ENCODE measurements around the gene IL1RAP.
"Not testable (repeated sequence)": the region's sequence is repeated elsewhere in the genome, so short reads cannot be mapped to it uniquely, and the experiment has no call there.

Gene IL1RAP

DNA sequence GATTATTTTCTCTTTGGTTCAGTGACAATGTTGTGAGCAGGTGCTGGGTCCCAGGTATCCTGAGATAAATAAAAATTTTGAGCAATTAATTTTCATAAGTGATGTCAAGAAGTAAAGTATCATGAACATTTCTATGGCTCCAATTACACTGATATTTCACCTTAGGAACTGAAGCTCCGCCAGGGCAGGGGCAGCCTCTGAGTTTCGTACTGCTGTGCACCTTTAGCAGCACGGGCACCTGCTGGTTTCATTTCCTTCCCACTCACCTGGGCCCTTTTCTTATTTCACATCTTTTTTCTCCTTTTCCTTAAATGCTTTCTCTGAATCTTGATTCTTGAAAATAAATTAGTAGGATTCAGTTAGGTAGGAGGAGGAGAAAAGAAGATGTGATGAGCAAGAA is 1.2 kb upstream of the IL1RAP start:
- no peak for DNase-seq (ENCODE audit: low read depth)

DNA sequence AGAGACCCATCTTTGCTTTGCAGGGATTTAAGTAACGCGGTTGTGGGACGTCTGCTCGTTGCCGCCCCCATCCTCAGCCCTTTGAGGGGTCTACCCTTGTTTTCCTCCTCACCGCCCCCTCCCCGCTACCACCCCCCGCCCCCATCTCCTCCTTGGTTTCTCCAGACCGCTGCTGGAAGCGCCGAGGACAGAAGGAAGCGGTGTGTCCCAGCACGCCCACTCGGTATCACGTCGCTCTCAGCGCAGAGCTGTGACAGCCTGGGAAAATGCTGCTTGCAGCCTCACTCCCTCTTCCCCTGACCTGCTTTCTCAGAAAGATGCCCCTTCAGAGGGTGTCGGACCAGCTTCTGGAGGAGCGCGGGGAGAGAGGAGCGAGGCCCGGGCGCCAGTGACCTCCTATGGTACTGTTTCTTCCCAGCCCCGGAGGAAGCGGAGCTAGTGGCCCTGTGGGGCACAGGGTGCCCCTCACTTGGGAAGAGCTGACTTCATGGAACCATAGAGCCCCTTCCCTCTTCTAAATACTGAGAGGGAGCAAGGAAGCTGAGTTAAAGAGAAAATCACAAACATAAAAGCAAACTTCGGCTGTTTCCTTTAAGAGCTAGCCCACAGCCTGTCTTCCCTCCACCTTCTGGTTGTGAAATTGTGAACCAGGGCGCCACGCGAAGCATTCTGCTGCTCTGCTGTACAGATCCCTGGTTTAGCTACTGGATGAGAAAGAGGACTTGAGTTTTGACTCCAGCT is 698 bp downstream of the IL1RAP start:
- no peak for DNase-seq (ENCODE audit: low read depth)

DNA sequence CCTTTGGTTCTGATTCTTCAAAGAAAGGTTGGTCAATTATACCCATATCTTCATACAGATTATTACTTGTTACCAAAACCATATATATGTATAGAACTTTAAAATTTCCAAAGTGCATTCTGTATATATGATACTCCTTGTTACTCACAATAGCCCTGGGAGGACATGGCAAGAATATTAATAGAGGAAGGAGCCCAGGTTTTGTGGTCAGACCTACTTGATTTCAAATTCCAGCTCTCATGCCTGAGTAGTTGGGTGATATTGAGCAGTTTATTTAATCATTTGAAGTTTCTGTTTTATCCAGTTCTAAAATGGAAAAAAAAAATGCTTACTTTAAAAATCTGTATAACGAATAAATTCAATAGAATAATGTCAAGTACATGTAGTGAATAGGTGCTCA is 2.5 kb downstream of the IL1RAP start:
- no peak for DNase-seq (ENCODE audit: low read depth)

DNA sequence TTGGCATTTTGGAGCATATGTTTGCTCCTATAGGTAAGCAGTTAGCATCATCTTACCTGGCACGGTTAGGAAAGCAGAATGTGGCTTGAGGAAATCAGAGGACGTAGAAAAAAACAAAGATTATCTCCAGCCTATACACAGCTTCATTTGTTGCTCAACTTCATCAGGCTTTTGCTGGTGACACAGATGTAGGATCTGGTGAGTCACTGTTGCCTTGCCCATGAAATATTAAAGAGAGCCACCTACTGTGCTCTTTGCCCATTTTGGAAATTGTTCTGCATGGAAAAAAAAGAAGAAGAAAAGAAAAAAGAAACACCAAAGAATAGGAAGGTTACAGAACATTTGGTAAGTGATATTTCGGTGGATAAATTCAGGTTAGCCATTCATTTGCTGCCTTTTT is 3.8 kb downstream of the IL1RAP start:
- no peak for DNase-seq (ENCODE audit: low read depth)

DNA sequence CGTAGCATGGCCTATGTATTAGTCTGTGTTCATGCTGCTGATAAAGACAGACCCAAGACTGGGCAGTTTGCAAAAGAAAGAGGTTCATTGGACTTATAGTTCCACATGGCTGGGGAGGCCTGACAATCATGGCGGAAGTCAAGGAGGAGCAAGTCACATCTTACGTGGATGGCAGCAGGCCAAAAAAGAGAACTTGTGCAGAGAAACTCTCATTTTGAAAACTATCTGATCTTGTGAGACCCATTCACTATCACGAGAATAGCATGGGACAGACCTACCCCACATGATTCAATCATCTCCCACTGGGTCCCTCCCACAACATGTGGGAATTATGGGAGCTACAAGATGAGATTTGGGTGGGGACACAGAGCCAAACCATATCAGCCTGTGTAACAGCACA is 4.6 kb downstream of the IL1RAP start:
- DNase-seq (ENCODE audit: low read depth), result not testable (repeated sequence)

DNA sequence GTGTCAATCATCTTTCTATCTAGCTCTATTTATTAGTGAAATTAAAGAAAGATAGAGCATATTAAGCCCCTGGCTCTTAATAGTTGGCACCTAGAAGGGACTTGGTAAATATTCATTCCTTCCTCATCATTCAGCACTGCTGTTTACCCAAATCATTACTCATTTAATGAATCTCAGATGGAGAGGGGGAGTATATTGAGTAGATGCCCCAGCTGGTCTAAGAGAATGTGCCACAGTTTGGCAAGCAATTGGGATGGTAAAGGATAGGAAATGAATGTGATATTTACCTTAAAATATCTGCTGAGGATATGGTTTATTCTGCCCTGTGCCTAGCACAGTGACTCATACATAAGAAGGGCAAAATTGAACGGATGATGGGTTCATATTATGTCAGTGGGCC is 6.0 kb downstream of the IL1RAP start:
- no peak for DNase-seq (ENCODE audit: low read depth)

DNA sequence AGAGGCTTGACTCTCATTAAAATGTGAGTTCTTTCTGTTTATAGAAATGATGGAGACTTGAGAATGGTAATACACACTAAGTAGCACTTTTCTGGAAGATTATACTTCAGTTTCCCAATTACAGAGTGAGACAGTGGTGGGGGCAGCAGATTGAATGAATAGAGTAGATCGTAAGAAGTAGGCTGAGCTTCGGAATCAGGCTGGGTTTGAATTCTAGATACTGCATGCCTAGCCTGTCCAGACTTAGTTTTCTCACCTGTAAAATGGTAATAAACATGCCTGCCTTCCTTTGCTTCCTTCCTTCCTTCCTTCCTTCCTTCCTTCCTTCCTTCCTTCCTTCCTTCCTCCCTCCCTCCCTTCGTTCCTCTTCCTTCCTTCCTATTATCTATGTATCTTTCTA is 8.1 kb downstream of the IL1RAP start:
- no peak for DNase-seq (ENCODE audit: low read depth)

DNA sequence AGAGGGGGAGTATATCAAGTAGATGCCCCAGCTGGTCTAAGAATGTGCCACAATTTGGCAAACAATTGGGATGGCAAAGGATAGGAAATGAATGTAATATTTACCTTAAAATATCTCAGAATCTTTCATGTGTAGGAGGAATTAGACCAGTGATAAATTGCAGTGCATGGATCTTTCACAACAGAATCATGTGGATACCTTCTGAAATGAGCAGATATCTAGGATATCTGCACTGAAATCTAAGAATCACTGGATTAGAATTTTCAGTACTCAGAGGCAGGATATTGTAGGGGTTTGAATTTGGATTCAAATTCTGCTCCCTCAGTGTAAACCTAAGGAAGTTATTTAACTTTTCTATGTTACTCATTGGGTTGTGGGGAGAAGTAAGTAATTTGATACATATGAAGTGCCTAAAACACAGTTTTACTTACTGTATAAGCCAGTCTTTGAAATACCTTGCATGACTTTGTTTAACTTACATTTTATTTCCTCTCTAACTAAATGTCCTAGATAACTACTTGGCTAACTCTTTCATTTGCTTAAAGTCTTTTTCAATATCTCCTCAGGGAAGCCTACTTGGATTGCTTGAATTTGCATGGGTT is 8.8 kb downstream of the IL1RAP start:
- no peak for DNase-seq (ENCODE audit: low read depth)

DNA sequence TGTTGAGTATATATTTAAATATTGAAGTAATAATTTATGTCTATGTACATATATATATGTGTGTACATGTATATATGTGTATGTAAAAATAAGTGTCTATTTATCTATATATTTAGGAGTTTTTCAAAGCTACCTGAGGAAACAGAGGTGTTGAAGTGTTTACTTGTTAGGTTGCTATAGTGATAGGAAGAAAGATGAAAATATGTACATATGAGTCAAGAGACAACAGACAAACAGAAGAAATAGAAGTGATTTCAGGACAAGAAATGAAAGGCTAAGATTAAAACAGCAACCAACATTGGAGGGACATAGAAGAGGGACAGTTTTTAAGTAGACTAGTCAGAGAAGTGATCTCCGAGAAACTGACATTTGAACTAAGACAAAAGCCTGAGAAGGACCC is 11.1 kb downstream of the IL1RAP start:
- no peak for DNase-seq (ENCODE audit: low read depth)

DNA sequence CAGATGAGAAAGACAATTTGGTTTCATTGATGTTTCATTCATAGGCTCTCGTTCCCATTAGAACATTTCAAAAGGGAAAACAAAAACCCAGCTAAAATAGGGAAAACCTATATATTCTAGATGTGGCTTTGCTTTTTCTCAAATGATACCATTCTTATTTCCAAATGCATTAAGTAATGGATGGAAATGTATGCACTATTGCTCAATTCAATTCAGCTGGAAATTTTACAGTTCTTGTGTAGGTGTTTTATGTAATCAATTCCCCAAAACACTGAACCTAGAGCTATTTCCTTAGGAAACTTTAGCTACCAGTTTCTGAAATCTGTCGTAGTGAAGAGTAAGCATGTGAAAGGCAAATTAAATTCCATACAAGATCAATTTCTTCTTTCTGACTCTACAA is 11.7 kb downstream of the IL1RAP start:
- no peak for DNase-seq (ENCODE audit: low read depth)

DNA sequence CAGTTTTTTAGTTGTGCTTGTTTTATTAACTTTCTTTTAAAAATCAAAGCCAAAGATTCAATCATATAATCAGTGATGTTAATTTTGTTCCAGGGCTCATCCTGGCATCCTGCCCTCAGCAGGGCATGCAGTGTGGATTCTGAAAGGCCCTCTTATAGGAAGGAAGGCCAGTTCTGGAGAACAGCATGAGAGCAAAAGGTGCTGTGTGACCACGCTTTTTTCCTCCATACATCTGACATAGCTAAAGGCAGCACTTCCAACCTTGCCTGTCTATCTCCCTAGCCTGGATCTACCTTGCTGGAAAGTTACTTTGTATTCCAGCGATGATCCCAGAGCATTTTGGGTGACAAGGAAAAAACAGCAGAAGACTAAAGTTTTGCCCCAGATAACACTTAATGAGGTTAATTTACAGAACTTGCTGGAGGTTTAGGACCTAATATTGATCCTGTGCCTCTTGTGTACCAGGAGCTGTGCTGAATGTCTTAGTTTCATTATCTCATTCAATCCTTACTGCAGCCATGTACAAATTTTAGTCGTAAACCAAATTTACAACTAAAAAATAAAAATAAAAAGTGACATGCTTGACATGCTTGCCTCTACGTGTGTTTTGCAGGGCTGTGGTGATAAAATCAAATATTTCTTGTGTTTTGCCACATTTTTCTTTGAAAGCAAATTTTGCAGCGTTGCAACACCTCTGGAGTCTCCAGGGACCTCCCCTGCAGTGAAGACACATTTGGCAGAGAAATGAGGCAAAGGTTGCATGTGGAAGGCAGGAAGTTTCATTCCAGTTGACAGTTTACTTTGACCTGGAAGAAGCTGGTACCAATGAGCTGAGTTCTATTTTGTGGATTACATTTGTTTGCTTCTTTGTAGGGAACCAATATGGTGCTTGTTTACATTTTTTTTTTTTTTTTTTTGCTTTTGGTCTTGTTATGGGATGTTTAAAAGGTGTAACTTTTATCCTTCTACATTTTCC is 13.2 kb downstream of the IL1RAP start:
- DNase-seq (ENCODE audit: low read depth), result no peak

DNA sequence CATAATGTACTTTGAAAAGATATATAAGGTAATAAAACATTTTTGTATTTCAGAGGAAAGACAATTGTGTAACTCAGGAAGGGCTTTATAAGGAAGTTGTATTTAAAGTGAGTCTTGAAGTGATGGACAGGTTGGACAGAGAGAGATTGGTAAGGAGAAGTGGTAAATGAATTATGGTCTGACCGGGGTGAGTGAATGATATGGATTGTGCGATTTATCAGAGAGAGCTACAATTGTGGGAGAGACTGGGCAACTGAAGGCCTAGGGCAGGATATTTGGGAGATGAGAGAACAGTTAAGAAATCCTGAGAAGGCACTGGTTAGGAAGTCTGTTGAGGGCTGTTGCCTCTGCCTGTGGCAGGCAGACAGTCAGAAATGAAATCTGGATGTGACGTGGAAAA is 14.8 kb downstream of the IL1RAP start:
- DNase-seq (ENCODE audit: low read depth), result no peak

DNA sequence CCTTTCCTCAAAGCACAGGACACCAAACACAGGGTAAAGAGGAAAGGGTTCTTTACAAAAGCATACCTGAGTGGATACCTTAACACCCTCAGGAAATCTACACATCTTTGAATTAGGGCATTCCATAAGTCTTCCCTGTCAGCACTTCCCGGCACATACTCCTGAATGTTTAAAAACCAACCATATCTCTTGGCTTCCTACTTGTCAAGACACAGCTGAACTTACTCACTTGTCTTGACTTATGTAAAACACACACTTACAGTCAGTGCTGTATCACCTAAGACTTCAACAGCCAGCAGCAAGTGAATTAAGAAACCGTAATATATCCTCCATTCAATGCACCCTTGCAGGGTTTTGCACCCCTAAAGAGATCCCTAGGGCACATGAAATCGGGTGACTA is 17.5 kb downstream of the IL1RAP start:
- no peak for DNase-seq (ENCODE audit: low read depth)

DNA sequence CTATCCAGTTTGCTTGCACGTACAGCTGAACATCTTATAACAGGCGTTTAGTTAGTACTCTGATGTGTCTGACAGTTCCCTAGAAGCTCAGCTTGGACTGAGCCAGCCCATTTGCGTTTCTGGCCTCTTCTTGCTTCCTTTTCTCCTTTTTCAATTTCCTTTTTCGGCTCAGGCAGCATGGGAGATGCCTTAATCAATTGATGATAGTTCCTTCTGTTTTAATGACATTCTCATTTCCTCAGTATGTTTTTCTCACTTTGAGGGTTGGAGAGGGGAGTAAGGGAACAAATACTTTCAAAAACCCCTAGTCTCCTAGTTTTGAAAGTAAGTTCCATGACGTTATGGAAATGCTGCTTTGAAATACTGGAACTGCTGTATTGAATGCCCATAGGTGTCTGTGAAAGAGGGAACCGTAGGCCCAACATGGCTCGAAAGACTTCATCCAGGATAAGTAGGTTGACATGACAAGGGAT is 18.9 kb downstream of the IL1RAP start:
- no peak for DNase-seq (ENCODE audit: low read depth)

DNA sequence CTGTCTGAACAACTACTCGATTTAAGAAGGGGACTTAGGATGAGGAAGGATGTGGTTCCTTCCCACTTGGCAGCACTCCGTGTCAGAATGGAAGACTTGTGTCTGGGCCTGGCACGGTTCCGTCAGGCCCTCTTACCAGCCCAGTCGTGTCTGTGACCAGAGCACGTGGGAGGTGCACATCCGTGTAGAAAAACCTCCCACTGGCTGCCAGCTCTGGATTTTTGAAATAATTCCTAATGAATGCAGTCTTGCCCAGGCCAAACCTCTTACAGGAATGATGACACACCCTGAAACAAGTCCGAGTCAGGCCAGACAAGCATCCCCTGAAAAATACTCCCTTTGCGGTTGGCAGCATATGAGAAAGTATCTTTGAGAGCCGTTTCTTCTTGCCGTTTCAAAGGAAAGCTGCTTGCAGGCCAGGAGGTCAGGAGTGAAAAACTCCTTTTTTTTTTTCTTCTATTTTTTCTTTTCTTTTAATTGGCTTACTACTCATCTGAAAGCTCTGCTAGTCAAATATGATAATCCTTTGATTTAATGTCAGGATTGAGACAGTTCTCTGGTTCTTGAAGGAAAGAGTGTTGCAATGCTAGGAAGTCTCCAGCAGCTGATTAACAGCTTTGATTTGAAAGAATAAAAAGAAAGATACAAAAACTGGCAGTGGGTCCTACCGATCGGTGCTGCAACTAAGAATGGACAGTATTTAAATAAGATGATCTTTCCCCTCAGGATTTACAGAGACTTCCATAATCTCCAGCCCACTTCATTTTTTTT is 19.8 kb downstream of the IL1RAP start:
- DNase-seq (ENCODE audit: low read depth), result no peak

DNA sequence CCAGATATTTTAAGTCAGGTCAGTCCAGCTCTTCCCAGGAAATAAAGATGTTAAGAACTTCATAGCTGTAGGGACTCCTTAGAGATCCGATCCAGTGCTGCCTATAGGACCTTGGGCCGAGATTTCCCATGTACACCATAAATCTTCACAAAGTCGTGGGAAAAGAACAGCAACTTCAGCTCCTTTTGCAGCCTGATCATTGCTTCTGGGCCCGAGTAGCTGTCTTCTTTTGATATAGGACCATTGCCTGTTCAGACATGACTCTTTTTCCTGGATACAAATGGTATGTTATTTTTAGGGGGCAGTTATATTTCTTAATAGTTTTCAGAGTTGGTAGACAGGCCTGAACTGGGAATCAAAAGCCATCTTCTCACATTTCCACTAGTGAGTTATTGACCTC is 20.5 kb downstream of the IL1RAP start:
- DNase-seq (ENCODE audit: low read depth), result no peak

DNA sequence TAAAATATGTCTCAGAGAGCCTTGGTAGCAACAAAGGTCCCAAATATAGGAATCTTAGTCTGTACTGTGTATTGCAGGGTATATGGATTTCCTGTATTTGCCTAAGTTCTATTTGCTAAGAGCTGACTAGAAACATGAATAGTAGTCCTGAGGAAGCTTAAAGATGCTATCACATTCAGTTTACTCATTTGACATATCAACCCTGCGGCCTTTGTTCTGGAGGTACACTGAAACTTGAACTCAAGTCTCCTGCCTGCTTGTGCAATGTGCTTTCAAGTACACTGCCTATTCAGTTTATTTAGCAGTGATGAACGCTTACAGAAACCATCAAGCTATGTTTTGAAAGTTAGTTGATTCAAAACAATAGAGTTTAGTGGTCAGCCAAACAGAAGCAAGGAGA is 21.1 kb downstream of the IL1RAP start:
- DNase-seq (ENCODE audit: low read depth), result no peak

DNA sequence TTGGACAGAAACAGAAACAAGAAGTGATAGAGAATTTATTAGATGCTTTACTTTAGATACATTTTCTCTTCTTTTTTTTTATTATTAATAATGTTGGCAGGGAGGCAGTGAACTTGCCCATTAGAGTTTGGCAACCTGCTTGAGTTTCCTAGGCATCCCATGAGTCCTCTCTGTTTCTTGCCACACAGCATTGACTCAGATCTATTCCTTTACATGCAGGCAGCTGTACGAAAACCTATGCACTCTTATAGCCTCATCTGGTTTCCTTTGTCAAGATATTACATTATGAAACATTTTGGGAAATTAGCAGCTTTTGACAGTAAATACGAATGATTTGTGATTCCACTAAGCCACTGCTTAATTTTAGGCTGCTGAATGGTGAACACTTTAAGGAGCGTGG is 23.3 kb downstream of the IL1RAP start:
- DNase-seq (ENCODE audit: low read depth), result no peak

DNA sequence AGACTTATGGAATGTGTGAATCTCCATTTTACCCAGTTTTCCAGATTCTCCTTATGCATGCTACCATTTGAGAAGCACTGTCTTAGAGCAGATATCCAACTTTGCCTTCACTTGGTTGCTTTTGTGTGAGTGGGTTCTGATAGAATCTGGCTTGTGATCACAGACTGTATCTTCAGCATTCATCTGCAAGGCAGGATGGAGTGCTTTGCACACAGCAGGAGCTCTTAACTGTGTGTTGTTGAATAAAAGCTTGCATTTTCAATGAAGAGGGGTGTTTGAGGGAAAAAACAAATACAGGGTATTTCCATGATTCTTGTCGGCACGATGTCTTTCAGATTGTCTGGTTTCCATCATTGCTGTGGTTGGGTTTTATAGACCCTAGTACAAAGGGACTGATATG is 24.4 kb downstream of the IL1RAP start:
- no peak for DNase-seq (ENCODE audit: low read depth)

DNA sequence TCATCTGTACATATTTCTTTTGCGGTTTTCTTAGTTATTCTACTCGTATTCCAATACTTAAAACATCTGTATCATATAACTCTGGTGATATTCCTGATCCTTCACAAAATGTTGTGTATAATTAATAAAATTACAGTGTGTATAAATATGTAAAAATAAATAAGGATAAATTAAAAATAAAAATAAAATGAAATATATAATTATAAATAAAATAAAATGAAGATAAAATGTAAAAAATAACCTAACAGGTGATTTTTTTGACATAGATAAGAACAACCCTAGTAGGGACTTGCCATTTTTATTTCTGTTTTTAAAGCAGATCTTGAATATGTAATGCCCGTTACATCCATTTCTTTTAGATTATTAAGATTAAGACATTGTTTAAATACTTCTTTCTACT is 25.6 kb downstream of the IL1RAP start:
- no peak for DNase-seq (ENCODE audit: low read depth)

DNA sequence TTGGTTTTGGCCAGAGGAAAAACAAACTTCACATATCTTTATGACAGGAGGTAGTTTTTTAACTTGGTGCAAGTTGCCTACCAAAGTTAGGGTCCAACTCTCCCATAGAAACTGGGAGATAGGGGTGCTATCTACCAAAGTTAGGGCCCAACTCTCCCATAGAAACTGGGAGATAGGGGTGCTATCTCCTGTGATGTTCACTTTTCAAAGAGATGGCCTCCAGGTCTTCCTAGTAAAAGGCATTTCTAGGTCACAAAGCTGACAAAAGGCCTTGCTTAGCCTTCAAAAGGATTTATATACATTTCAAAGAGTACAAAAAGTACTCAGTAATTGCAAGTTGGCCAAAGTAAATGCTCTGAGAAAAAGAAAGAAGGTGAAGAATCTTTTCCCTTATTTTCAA is 27.1 kb downstream of the IL1RAP start:
- DNase-seq (ENCODE audit: low read depth), result no peak

DNA sequence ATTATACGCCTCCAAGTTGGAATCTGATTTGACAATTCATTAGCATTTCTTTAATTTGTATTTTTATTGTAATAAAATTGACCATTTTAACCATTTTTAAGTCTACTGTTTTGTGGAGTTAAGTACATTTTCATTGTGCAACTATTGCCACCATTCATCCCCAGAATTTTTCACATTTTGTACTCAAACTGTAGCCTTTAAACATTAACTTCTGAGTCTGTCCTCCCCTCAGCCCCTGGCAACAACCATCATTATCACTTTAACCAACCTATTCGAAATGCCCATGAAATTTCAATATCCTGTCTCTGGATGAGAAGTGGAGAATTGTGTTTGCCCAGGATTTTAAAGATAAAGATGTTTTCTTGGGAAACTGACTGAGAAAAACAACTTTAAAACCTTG is 27.7 kb downstream of the IL1RAP start:
- no peak for DNase-seq (ENCODE audit: low read depth)

Data from stimulated activated CD8-positive, alpha-beta memory T cell treated with anti-CD3 and anti-CD28 coated beads, Interleukin-4, amount 100 ng/mL, for 24 hours (primary cell).